ENCODE measurements around the gene STAT5B.
"Not testable (repeated sequence)": the region's sequence is repeated elsewhere in the genome, so short reads cannot be mapped to it uniquely, and the experiment has no call there.

STAT5B gene

GRCh38 chr17:42305543-42306384 lies 29.6 kb upstream of the STAT5B start:
- DNase-seq, result no peak

- not testable (repeated sequence) for DNase-seq
These were observed 28.8 kb upstream of the STAT5B start for GRCh38 chr17:42305031-42305330.

- DNase-seq, result no peak
These were observed 28.2 kb upstream of the STAT5B start for GRCh38 chr17:42304187-42305030.

GRCh38 chr17:42303694-42304093 lies 27.5 kb upstream of the STAT5B start:
- DNase-seq, result no peak

- no peak for DNase-seq
These were observed 24.8 kb upstream of the STAT5B start for GRCh38 chr17:42301022-42301421.

GRCh38 chr17:42299913-42300312 lies 23.7 kb upstream of the STAT5B start:
- DNase-seq, result not testable (repeated sequence)

- not testable (repeated sequence) for DNase-seq
These were observed 23.2 kb upstream of the STAT5B start for GRCh38 chr17:42299361-42299760.

GRCh38 chr17:42297775-42298174 lies 21.6 kb upstream of the STAT5B start:
- DNase-seq, result not testable (repeated sequence)

- DNase-seq, result no peak
These were observed 19.8 kb upstream of the STAT5B start for GRCh38 chr17:42296012-42296411.

GRCh38 chr17:42294469-42295398 lies 18.5 kb upstream of the STAT5B start:
- no peak for DNase-seq

- no peak for DNase-seq
These were observed 14.9 kb upstream of the STAT5B start for GRCh38 chr17:42291129-42291528.

- no peak for DNase-seq
These were observed 14.4 kb upstream of the STAT5B start for GRCh38 chr17:42290577-42290976.

- DNase-seq, result no peak
These were observed 13.5 kb upstream of the STAT5B start for GRCh38 chr17:42289611-42290181.

GRCh38 chr17:42288803-42289610 lies 12.8 kb upstream of the STAT5B start:
- DNase-seq, result no peak

GRCh38 chr17:42287977-42288802 lies 12.0 kb upstream of the STAT5B start, which contains the start of gene STAT5A:
Gene STAT5A, plus strand, starts transcription at chr17:42288498. Its CDS starts 914 bp downstream, at chr17:42289412.
- no peak for DNase-seq

- DNase-seq, result no peak
These were observed 11.2 kb upstream of the STAT5B start for GRCh38 chr17:42287305-42287976.

GRCh38 chr17:42286411-42287221 lies 10.4 kb upstream of the STAT5B start:
- no peak for DNase-seq

GRCh38 chr17:42285346-42286050 lies 9.3 kb upstream of the STAT5B start:
- DNase-seq, result no peak

Data from GOT3 (cell line).